Right renal pelvis (tissue), 4 donors: ENCODE results near the gene RPS8. TPM values are rescaled to one million over a fixed set of nuclear protein-coding genes. Genes with fewer than 3 reads are reported as not detected.
"Not testable (repeated sequence)": the region's sequence is repeated elsewhere in the genome, so short reads cannot be mapped to it uniquely, and the experiment has no call there.

ENCODE experiments used
- DNase-seq, 4 donors: peaks; one replicate each; pipeline ENCODE4 v3.0.0-alpha.2; 2013; ENCODE audit warnings: low read depth in 4 of 4, low spot score in 3 of 4, missing footprints in 1 of 4
- polyA plus RNA-seq, 4 donors: library from polyadenylated mRNA; unstranded; fragments of 120-200 nt; gene quantifications; one replicate each; pipeline ENCODE4 v1.2.1, GENCODE V29; 2013; ENCODE audit not compliant: insufficient read length in 4 of 4

RPS8 gene
- polyA plus RNA-seq, 4 donors = 2,111 to 2,587 (median 2,263) TPM

DNA sequence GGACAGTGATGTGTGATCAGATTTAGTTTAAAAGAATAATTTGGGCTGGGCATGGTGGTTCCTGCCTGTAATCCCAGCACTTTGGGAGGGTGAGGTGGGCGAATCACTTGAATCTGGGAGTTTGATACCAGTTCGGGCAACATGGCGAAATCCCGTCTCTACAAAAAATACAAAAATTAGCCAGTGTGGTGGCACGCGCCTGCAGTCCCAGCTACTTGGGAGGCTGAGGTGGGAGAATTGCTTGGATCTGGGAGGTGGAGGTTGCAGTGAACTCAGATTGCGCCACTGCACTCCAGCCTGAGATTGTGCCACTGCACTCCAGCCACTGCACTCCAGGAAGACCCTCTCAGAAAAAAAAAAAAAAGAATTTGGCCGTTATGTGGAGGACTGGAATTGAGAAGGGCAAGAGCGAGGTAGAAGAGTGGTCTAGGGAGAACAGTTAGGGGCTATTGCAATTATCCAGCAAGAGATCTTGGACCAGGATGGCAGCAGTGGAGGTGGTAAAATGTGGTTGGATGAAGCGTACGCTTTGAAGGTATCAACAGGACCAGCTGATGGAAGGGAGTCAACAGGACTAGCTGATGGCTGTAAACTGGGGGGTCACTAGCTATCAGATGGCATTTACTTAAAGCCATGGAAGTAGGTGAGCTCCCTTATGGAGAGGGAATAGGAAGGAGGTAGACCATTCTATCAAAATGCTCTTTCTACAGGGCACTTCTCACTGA lies 42.6 kb downstream of the RPS8 start:
- no peak for DNase-seq

DNA sequence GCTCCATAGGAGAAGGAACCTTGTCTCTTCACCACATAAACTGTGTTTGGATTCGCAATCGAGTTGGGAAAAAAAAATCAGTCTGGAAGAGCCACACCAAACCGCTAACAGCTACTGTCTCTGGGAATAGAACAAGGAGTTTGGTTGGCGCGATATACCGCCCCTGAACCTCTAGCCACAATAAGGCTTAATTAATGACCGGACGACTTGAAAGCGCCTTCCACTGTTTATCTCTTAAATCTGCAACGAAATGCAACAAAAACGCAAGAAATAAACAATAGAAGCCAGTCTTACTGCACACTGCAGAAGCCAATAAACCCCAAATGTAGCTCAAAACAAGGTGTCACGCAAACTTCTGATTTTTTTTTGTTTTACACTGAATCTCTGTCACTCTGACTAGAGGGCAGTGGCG lies 43.9 kb downstream of the RPS8 start:
- DNase-seq = no peak

DNA sequence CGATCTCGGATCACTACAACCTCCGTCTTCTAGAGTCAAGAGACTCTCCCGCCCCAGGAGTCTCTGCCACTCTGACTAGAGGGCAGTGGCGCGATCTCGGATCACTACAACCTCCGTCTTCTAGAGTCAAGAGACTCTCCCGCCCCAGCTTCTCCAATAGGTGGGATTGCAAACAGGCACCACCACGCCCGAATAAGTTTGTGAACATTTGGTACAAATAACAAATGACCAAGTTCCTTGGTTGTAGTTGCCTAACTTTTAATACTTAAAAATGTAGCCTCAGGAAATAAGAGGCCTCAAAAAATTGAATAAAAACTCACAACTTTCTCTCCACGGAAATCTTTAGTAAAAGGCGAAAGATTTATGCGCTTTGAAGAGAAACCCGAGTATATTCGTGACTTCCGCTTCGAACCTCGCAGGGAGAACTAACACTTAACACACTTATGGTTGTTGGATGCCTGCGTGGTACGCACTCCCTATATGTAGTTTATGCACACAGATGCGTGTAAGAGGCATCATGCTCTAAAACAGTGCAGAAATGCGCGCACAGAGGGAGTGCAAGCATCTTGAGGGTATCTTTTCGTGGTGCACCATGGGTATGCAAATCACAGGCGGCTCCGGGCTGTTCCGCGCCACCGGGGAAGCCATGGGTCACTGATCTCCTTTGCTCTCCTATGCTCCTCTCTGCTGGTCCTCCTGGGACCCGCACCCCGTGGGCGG lies 44.4 kb downstream of the RPS8 start:
- DNase-seq = peak in 3 of 4 donors; percentile 80 to 90 (median 86)

DNA sequence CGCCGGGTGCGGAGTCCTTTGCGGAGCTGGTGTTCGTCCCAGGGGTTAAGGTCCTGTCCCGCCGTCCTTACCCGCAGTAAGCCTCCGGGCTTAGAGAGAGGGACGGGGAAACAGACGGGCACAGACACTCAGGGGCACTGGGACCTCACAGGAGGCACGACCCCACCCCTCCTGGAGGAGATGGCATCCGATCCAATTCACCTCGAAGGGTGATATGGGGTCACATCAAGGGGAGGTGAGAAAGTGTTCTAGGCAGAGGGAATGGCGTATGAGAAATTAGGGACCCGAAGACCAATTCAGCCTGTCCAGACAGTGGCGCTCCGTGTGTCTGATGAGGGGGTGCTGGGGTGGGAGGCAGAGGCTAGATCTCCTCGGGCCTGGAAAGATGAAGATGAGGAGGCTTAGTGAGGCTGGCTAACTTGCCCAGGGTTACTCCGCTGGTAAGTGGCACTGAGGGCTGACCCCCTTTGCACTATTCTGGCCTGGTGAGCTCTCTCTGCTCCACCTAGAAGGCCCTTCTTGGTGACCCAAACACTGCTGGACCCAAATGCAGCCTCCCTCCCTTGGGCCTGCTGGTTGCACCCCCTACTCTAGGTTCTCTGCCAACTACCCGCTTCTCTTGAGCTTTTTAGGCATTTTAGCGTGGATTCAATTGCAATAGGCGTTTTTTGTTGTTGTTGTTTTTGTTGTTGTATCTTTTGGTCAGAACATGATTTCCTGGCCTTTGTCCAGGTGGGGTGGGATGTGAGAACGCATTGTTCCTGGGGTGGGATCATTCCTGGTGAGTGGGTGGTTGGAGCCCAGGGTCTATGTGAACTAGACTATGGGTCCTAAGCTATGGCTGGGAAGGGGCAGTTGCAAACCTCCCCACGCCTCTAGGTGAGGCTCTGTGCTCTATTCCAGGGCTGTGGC lies 45.2 kb downstream of the RPS8 start:
- DNase-seq = no peak

DNA sequence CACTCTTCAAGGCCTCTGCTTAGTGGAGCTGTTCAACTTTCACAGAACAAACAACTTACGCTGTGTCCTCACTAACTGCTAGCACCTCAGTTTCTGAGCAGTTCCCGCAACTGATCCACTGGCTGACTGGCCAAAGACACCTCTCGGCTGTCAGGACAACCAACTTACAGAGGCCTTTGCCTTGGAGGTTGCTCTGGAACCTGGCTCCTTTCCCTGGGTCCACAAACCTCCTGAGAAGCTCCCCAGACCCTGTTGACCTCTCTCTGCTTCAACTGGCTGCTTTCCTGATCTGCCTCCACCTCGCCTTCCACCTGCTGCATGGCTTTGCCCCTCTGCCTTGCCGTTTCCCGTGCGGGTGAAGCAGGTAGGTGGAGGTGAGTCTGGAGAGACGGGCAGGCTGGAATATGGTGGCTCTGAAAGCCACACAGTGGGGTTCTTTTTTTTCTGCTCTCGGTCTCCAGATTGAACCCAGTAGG lies 45.9 kb downstream of the RPS8 start:
- no peak for DNase-seq

DNA sequence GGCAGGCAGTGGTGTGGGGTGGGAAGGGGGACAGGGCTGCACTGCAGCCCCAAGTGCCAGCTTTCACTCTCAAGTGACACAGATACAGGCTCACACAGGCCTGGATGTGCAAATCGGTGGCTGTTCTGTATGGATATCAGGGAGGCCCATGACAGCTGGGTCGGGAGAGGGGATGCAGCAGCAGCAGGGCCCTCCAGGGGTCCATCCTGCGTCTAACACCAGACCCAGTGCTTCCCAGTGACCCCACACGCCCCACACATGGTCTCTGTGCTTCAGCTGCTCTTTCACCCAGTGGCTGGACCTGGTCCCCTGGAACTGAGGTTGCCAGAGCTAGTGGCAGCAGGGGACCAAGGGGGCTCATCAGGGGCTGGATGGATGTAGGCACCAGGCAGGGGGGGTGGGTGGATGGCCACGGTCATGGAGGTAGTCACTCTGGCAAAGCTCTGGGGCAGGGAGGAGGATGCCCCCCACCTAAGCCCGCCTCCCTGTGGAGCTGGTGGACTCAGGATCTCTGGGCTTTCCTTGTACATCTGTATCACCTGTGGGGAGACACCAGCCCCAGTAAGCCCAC lies 46.9 kb downstream of the RPS8 start:
- DNase-seq = no peak

DNA sequence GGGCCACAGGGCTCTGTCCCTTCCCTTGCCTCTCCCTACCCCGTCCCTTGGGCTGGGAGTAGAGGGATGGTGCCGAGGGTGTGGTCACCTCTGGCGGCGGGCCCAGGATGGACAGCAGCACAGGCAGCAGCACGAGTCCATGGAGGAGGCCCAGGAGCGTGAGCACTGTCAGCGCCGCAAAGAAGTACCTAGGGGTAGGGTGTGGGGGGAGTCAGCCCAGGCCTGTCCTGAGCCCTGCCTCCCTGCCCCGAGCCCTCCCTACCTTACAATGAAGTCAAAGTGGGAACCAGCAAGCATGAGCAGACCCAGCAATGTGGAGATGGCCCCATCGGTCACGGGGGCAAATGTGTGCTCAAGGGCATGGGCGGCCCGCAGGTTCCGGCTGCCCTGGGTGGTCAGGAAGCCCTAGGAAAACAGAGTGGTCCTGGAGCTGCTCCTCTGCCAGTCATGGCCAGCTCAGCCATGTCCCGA lies 47.7 kb downstream of the RPS8 start:
- DNase-seq = no peak

DNA sequence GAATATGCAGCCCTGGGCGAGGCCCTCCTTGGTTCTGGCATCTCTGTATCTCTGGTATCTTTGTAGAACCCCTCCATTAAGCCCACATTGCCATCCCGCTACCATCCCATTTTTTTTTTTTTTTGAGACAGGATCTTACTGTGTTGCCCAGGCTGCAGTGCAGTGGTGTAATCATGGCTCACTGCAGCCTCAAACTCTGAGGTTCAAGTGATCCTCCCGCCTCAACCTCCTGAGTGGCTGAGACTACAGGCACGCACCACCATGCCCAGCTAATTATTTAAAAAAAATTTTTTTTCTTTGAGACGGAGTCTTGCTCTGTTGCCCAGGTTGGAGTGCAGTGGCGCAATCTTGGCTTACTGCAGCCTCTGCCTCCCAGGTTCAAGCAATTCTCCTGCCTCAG lies 49.1 kb downstream of the RPS8 start:
- not testable (repeated sequence) for DNase-seq

DNA sequence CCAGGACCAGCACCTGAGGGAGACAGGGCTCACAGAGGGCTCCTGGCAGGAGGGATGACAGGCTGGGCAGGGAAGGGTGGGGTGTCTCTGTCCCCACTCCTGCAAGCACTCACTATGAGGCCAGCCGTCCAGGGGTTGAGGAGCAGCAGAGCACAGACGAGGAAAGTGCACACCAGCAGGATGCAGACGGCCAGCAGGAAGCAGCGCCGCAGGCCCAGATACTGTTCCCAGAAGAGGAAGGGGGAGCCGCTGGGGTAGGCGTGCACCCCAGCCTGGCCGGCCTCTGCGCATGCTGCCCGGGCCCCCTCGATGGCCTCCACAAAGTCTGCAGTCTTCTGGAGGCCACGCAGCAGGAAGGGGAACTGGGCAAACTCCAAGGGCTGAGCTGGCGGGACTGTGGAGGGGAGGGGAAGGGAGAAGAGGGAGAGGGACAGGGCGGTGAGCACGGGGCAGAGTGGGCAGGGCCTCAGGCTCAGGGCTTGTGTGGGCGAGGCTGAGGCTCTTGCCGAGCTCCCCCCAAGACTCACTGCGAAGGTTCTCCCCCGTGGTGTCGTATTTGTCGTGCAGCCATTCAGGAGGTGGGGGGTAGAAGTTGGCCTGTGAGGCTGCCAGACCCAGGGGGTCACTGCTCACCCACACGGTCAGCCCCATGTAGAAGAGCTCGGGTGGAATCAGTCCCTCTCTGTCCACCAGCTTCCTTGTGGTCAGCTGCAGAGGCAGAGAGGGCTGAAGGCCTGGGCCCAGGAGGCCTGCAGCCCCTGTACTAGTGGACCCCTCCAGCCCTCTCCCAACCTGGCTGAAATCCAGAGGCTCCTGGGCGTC lies 51.2 kb downstream of the RPS8 start:
- DNase-seq = no peak

DNA sequence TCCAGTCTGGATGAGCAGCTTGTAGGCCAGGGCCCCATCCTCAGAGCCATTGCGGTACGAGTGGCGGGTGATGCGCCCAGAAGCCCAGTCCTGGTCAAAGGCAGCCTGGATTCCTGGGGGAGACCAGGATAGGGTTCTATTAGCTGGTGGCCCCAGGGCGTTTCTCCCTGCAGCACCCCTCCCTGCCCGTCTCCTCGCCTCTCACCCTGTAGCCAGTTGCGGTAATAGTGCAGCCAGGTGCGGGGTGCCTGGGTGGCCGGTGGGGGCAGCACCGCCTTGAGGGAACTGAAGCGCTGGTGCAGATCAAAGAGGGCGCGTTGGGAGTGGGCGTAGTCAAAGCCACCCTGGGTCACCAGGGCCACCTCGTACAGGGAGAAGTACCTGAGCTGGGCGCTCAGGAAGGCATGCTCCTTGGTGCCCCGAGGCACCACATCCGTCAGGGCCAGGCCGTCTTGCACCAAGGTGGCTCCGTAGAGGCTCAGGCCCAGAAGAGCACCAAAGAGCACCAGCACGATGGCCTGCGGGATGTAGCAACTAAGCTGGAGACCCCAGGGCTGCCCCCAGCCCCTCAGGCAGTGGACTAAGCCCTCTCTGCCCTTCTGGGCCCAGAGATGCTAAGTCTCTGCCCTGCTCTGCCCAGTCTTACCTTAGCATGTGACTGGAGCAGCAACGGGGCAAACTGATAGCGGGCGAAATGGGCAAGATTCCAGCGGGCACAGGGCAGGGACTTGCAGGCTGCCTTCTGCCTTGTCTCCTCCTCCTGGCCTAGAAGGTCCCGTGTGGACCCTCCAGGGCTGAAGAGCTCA lies 52.1 kb downstream of the RPS8 start:
- no peak for DNase-seq

DNA sequence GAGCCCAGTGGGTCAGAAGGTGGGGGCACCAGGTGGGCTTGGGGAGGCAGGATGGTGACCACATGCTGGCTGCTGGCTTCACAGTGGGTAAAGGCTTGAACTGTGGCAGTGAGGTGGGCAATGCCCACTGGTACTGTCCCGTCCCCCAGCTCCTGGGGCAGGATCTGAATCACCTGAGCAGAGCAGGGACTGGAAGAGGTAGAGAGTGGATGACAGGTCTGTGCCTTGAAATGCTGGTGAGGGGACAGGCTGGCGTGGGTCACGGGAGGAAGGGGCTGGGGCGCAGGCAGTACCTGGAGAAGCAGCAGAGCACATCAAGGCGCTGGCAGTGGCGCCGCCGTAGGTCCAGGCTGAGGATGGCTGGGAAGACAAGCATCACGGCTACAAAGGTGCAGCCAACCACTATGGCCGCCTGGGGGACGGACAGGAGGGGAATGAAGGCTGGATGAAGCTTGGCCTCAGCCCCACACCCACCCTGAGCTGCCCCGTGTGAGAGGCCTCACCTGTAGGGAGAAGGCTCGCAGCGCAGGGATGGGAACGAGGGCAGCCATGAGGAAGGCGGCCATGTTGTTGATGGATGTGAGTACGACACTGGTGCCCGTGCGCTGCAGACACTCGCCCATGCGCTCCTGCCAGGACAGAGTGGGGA lies 52.8 kb downstream of the RPS8 start:
- no peak for DNase-seq

Other genes starting within 250 kb of the RPS8 start
- 10 to 100 TPM; 12.0 to 13.7 (median 13.3) TPM for gene TMEM53, start 101.1 kb upstream of the RPS8 start, polyA plus RNA-seq
- 1 to 10 TPM; 3.2 to 8.2 (median 5.8) TPM for gene ARMH1, start 100.8 kb upstream of the RPS8 start, polyA plus RNA-seq
- gene RNU5D-1, start 44.4 kb upstream of the RPS8 start, polyA plus RNA-seq = 1 to 10 TPM in 1 of 4 donors, not detected in 3; 4.1 TPM
- 10 to 100 TPM; 23.7 to 26.0 (median 24.6) TPM for gene KIF2C, start 35.7 kb upstream of the RPS8 start, polyA plus RNA-seq
- 1 to 10 TPM in 1 of 4 donors, under 1 TPM in 3; 0.69 to 1.3 (median 0.80) TPM for gene BEST4, start 12.6 kb downstream of the RPS8 start, polyA plus RNA-seq
- gene PLK3, start 24.8 kb downstream of the RPS8 start, polyA plus RNA-seq = 1 to 10 TPM; 5.3 to 8.4 (median 6.6) TPM
- gene DYNLT4, start 31.8 kb downstream of the RPS8 start, polyA plus RNA-seq = under 1 TPM in 1 of 4 donors, not detected in 3; 0.26 TPM
- gene BTBD19, start 33.0 kb downstream of the RPS8 start, polyA plus RNA-seq = 10 to 100 TPM; 10.0 to 11.4 (median 10.6) TPM
- gene PTCH2, start 67.7 kb downstream of the RPS8 start, polyA plus RNA-seq = 1 to 10 TPM; 4.5 to 6.2 (median 5.0) TPM
- 10 to 100 TPM; 32.9 to 36.6 (median 34.0) TPM for gene EIF2B3, start 211.1 kb downstream of the RPS8 start, polyA plus RNA-seq
- 10 to 100 TPM; 32.0 to 33.4 (median 32.8) TPM for gene HECTD3, start 235.8 kb downstream of the RPS8 start, polyA plus RNA-seq
- gene UROD, start 236.7 kb downstream of the RPS8 start, polyA plus RNA-seq = 100 to 1,000 TPM in 3 of 4 donors, 10 to 100 TPM in 1; 98.8 to 112 (median 105) TPM